HAP-1 (cell line): Measurements from ENCODE around the gene LCN9.

Source experiments
- DNase-seq, 2 experiments: peaks; one replicate each; pipeline ENCODE4 v3.0.0-alpha.2; 2016 to 2020; ENCODE audit warnings: low spot score in 2 of 2
- H3K27me3 ChIP-seq: fragments of 250-450 bp; sonication (Bioruptor Pico); 2 replicates; pipeline ENCODE4 v1.5.1; 2020; ENCODE audit warnings: low read depth, mild to moderate bottlenecking, moderate library complexity
- H3K36me3 ChIP-seq: fragments of 250-450 bp; sonication (Bioruptor Pico); replicated peaks from 2 replicates; pipeline ENCODE4 v1.5.1; 2020; ENCODE audit warnings: mild to moderate bottlenecking
- H3K4me1 ChIP-seq: fragments of 250-450 bp; sonication (Bioruptor Pico); 2 replicates; pipeline ENCODE4 v1.5.1; 2020; ENCODE audit warnings: mild to moderate bottlenecking
- H3K4me3 ChIP-seq: fragments of 250-450 bp; sonication (Bioruptor Pico); 2 replicates; pipeline ENCODE4 v1.5.1; 2020; ENCODE audit warnings: mild to moderate bottlenecking, moderate library complexity
- H3K9me3 ChIP-seq: fragments of 250-450 bp; sonication (Bioruptor Pico); 2 replicates; pipeline ENCODE4 v1.5.1; 2020; ENCODE audit warnings: mild to moderate bottlenecking, moderate library complexity
- in situ Hi-C: fragments of 300-500 bp; cut with MboI; formaldehyde crosslinking; loops from 3 replicates; pipeline ENCODE4 v1.14.3; 2020; ENCODE audit warnings: low sequenced_read_pairs, inconsistent platforms, mixed read lengths

The LCN9 gene, protein sequence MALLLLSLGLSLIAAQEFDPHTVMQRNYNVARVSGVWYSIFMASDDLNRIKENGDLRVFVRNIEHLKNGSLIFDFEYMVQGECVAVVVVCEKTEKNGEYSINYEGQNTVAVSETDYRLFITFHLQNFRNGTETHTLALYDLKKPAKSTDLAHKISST

DNA sequence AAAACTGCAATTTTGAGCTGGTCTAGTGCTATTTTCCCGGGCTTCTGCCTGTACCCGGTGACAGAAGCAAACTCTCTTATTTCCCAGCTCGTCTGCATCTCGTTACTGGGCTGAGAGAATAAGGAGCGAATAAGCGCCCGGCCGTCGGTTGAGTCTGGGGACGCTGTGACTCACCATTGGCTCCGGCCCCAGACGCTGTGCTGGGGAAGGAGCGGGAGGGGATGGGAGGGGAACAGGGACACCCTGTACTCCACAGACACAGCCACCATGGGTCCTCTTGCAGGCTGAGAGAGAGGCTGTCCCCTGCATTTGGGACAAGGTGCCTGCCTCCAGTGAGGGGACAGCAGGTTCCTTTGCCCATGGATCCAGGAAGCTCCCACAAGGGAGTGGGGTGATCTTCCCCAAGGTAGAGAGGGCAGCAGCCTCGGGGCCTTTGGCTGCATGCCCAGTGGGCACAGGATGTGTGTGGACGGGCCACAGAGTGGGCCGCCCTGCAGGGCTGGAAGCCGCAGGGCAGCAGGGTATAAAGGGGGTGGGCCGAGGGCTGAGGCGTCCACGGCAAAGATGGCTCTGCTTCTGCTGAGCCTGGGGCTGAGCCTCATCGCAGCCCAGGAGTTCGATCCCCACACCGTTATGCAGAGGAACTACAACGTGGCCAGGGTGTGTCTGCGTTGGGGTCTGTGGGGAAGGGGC, at the start of gene LCN9:
LCN9 (plus strand) TSS at position 552 of the 693 bp plus-strand sequence; CDS start at position 565, 13 bp downstream.
- H3K4me1 ChIP-seq: no peaks in the 10 kb centered on the region
- H3K9me3 ChIP-seq: no peaks in the 10 kb centered on the region
- H3K27me3 ChIP-seq: peaks cover 13% of the 10 kb centered on the region
- DNase-seq: no peak
- in situ Hi-C loops: no loop called here
- H3K36me3 ChIP-seq: no peaks in the 10 kb centered on the region
- no peak within 1 kb of the TSS for H3K4me3 ChIP-seq

DNA sequence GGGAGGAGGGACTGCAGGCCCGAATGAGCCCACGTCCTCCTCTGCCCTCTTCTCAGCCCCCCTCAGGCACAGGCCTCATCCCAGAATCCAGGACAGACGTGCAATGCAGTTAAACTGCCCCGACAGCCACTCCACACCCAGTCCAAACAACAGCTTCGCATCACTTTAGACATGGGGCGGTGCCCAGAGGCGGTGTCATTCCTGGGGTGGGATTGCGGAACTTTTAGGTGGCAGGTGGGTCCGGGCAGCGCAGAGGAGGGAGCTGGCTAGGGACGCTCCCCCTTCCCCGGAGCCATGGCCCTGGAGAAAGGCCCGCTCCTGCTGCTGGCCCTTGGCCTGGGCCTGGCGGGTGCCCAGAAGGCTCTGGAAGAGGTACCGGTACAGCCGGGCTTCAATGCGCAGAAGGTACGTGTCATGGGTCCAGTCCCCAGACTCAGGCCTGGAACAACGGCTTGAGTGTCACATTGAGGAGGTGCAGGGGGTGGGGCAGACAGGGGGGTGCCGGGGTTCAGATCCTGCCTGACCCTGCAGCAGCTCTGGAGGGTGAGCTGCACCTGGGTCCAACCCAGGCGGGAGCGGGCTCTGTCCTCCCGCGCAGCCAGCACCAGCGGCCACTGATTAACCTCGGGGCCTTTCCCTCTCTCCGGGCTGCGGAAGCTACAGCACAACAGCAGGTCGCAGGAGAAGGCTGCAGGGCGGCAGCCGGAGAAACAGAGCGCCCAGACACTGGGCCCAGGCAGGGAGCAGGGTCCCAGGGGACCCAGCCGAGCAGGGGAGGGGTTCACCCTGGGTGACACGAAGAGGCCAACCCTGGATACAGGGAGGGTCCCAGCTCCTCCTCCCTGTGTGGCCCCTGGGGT, 48.9 kb upstream of the LCN9 start:
- H3K9me3 ChIP-seq: no peaks in the 10 kb centered on the region
- no peaks in the 10 kb centered on the region for H3K36me3 ChIP-seq
- H3K27me3 ChIP-seq: no peaks in the 10 kb centered on the region
- H3K4me3 ChIP-seq: no peak overlapping the region
- DNase-seq: no peak
- no peaks in the 10 kb centered on the region for H3K4me1 ChIP-seq
- in situ Hi-C loops: no loop called here

DNA sequence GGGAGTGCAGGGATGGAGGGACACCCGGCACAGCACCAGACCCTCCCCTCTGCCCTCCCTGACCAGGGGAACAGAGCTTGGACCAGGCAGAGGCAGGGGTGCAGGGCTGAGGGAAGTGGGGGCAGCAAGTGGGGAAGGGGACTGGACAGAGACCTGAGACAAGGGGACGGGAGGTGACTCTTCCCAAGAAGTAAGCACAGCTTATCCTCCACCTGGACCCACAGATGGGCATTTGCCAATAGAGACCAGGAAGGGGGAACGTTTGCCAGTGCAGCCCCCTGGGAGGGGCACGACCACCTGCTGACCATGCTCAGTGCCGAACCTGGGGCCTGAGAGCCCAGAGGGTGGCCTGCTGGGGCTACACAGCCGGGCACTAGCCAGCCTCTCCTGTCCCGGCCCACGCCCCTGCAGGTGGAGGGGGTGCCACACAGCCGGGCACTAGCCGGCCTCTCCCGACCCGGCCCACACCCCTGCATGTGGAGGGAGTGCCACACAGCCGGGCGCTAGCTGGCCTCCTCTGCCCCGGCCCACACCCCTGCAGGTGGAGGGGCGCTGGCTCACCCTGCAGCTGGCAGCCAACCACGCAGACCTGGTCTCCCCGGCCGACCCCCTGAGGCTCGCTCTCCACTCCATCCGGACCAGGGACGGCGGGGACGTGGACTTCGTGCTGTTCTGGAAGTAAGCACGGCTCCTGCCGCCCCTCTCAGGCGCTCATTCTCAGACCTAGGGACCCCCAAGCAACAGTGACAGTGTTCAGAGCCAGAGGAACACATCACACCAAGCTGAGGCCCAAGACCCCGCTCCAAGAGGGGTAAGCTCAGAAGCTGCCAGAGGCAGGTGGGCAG, 48.1 kb upstream of the LCN9 start:
- no peak for DNase-seq

DNA sequence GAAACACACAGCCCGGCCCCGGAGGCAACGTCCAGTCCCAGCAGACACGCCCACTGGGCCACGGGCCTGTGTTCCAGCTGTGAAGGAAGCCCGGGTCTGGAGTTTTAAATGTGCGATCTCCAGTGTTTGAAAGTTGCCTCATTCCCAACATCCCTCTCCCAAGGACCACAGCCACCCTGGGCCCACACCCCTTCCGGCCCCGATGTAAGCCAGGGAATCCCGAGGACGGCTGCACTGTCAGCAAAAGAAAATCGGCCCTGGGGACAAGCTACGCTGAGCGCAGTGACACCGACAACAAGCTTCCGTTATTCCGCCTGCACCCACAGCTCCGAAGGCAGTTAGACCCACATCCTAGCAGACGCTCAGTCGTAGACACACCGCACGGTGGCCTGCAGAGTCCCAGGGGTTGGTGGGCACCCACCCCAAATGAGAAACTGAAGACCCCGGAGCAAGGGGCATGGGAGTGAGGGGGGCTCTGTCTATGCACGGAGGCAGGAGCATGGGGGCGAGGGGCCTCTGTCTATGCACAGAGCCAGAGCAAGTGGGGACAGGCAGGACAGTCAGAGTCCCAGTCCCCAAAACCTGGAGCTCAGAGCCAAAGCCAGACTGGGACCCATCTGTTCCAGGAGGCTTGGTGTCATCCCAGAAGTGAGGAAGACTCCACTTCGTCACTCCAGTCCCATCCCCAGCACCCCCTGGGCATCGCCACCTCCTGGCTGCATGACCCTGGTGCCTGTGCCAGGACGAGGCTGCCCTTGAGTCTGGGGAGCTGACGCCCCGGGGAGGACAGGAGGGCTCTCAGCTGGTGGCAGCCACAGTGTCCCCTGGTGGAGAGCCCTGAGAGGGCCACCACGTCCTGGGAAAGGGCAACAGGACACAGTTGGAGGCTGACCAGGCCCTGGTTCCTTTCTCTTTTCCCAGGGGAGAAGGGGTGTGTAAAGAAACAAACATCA, 47.2 kb upstream of the LCN9 start:
- Histone ChIP-seq H3K4me3 (no peak overlapping the region), H3K36me3 (no peaks in the 10 kb centered on the region), H3K4me1 (no peaks in the 10 kb centered on the region), H3K9me3 (no peaks in the 10 kb centered on the region), H3K27me3 (peaks cover 5% of the 10 kb centered on the region)
- no peak for DNase-seq
- in situ Hi-C loops: no loop called here

More for the DNA sequence above, 48.1 kb upstream of the LCN9 start:
- H3K9me3 ChIP-seq: no peaks in the 10 kb centered on the region
- no peaks in the 10 kb centered on the region for H3K27me3 ChIP-seq
- in situ Hi-C loops: no loop called here
- H3K36me3 ChIP-seq: no peaks in the 10 kb centered on the region
- H3K4me1 ChIP-seq: no peaks in the 10 kb centered on the region
- no peak overlapping the region for H3K4me3 ChIP-seq

DNA sequence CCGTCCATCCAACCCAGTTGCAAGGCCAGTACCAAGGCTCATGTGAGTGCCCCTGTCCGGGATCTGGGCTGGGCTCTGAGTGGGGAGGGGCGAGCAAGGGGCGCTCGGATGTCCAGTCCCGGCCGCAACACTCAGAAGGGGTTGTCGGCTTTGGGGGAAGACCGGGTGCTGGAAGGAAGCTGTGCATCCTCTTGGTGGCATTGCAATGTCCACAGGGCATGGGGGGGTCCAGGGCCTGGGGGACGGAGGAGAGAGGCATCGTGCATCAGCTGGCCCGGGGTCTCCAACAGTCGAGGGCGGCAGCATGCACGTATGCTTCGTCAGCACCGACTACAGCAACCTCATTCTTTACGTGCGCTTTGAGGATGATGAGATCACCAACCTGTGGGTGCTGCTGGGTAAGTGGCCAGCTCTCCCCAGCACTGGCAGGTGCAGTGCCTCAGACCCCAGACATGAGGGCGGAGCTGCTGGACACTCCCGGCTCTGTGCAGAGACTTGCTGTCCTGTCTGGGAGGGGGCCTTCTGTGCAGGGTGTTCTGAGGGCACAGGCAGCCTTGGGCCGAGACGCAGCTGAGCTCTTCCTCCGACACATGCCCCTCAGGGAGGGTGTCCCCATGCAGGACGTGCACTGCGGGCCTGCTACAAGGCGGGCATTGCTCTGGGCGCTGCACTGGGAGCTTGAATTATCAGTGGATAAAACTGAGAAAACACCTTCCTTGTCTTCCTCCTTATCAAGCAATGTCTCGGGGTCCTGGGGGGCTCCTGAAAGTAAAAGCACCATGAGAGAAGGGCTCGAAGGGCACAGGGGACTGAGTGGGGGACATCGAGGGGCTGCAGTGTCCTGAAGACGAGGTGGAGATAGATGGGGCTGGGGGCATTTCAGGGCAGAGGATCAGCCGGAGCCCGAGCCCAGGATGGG, 46.2 kb upstream of the LCN9 start:
- Histone ChIP-seq H3K4me3 (no peak overlapping the region), H3K4me1 (no peaks in the 10 kb centered on the region), H3K27me3 (peaks cover 5% of the 10 kb centered on the region), H3K9me3 (no peaks in the 10 kb centered on the region), H3K36me3 (no peaks in the 10 kb centered on the region)
- in situ Hi-C loops: no loop called here
- no peak for DNase-seq

DNA sequence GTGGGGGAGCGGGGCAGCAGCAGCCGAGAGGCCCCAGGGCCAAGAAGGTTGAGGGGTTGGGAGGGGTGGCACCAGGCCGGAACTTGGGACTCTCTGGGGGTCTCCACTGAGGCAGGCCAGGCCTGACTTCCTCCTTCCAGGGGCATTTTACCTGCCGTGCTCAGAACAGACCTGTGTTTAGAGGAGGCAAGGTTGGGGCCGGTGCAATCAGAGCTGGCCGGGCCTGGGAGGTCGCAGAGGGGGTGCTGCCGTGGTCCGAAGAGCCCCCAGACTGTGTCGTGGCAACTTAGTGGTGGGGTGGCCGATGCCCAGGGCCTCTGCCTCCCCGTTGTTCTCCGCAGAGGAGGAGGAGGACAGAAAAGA, 45.6 kb upstream of the LCN9 start:
- no peaks in the 10 kb centered on the region for H3K9me3 ChIP-seq
- DNase-seq: no peak
- no peaks in the 10 kb centered on the region for H3K36me3 ChIP-seq
- peaks cover 10% of the 10 kb centered on the region for H3K27me3 ChIP-seq
- in situ Hi-C loops: no loop called here
- no peaks in the 10 kb centered on the region for H3K4me1 ChIP-seq
- no peak overlapping the region for H3K4me3 ChIP-seq

DNA sequence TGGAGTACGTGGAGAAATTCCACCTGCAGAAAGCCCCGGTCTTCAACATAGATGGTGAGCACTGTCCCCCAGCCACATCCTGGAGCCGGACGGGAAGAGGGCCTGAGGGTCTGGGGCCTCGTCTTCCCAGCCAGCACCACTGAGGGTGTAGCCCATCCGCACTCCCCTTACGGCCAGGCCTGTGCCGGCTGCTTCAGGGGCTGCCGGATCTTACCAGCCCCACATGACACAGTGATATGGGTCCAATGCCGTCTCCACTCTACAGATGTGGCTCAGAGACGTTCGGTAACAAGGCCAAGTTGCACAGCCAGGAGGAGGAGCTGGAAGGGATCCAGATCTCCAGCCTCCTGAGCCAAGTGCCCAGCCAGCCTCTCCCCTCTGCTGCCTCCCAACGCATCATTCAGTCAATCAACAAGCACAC, 45.1 kb upstream of the LCN9 start:
- Histone ChIP-seq H3K4me3 (no peak overlapping the region), H3K36me3 (no peaks in the 10 kb centered on the region), H3K4me1 (no peaks in the 10 kb centered on the region), H3K27me3 (peaks cover 10% of the 10 kb centered on the region), H3K9me3 (no peaks in the 10 kb centered on the region)
- no peak for DNase-seq
- in situ Hi-C loops: no loop called here

DNA sequence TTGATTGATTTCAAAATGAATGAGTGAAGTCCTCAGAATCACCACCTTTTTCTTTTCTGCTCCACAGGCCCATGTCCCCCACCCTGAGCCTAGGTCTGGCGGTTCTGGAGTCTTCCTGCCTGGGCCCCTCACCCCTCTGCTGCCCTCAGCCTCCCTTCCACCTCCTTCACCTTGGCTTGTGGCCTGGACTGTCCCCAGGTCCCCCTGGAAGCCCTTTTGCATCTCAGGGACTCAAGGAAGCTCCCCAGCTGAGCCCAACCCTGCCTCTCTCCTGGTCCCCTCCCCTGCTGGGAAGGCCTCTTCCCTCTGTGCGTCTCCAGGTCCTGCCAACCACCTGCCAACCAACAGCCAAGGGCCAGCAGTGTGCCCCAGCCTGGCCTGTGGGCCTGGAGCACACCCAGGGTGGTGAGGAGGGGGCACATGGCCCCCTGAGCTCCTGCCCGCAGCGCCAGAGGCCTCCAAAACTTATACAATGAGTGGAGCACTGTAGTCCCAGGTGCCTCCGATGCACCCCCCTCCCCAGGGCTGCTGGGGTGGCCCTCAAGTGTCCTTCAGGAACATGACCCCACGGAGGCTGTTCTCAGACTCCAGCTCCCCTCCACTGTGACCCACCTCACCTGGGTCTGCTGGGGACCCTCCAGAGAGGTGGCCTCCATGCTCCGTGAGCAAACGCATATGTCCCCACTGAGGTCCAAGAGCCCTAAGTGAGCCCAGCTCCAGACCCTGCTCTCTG, 44.1 kb upstream of the LCN9 start:
- no peaks in the 10 kb centered on the region for H3K9me3 ChIP-seq
- in situ Hi-C loops: no loop called here
- H3K4me3 ChIP-seq: no peak overlapping the region
- no peaks in the 10 kb centered on the region for H3K4me1 ChIP-seq
- DNase-seq: no peak
- H3K27me3 ChIP-seq: peaks cover 10% of the 10 kb centered on the region
- no peaks in the 10 kb centered on the region for H3K36me3 ChIP-seq

DNA sequence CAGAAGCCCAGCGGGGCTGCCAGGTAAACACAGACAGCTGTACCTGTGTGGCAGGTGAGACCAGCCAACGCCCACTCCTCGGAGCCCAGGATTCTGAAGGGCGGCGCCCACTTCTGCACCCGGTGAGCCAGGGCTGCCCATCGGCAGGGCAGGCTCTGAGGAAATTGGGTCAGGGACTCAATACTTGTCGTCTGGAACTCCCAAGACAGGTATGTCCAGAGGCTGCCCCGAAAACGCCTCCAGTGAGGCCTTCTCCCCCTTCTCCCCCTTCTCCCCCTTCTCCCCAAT, 43.6 kb upstream of the LCN9 start:
- no peak for DNase-seq
- Histone ChIP-seq H3K36me3 (no peaks in the 10 kb centered on the region), H3K27me3 (peaks cover 10% of the 10 kb centered on the region), H3K4me1 (no peaks in the 10 kb centered on the region), H3K4me3 (no peak overlapping the region), H3K9me3 (no peaks in the 10 kb centered on the region)
- in situ Hi-C loops: no loop called here

DNA sequence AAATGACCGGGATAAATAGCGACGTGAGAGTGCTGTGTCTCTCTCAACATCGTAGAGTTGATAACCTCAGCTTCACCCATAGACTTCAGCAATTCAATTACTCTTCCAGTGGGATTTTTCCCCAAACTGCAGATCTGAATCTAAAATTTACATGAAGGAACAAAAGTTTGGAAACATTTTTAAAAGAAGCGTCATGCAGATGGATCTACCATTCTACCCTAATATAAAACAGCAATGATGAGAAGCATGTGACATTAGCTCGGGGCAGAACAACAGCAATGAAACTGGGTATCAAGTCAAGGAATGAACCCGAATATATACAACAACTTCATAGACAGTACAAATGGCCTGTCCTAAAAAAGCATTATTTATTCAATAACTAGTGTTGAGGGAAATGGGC, 42.6 kb upstream of the LCN9 start:
- H3K9me3 ChIP-seq: no peaks in the 10 kb centered on the region
- no peaks in the 10 kb centered on the region for H3K36me3 ChIP-seq
- H3K4me1 ChIP-seq: no peaks in the 10 kb centered on the region
- no peak for DNase-seq
- in situ Hi-C loops: no loop called here
- no peak overlapping the region for H3K4me3 ChIP-seq
- H3K27me3 ChIP-seq: peaks cover 10% of the 10 kb centered on the region

DNA sequence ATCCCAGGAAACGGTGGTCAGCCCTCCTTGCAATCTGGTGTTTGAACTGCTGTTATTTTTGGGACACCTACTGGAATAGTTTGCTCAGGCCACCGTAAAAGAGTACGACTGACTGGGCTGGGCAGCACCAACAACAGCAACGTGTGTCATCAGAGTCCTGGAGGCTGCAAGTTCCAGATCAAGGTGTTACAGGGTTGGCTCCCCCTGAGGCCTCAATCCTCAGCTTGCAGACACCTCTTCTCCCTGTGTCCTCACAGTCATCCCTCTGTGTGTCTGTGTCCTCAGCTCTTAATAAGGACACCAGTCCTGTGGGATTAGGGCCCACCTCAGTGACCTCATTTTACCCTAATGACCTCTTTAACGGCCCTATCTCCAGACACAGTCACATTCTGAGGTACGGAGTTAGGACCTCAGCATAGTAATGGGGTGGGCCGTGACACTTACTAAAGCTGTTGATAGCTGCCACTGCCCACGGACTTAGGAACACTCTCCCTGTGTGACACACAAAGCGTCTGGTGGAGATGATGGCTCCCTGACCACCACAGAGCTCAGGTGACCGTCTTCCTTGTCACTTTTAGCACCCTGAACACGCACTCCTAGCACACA, 40.6 kb upstream of the LCN9 start:
- in situ Hi-C loops: no loop called here
- no peak for DNase-seq
- H3K36me3 ChIP-seq: no peaks in the 10 kb centered on the region
- no peak overlapping the region for H3K4me3 ChIP-seq
- H3K4me1 ChIP-seq: no peaks in the 10 kb centered on the region
- no peaks in the 10 kb centered on the region for H3K9me3 ChIP-seq
- H3K27me3 ChIP-seq: peaks cover 10% of the 10 kb centered on the region
